Coronary artery (tissue), 2 donors: ENCODE data around the gene GALNTL6.

ENCODE experiments used
- DNase-seq: peaks from one replicate; pipeline ENCODE4 v3.0.0-alpha.2; 2017; ENCODE audit warnings: low spot score
- H3K27ac ChIP-seq, 2 donors: fragments of 200-600 bp; sonication (generic); one replicate each; pipeline ENCODE4 v1.5.1; 2016 to 2019
- H3K4me3 ChIP-seq: fragments of 200-600 bp; sonication (generic); 2 replicates; pipeline ENCODE4 v1.5.1; 2016; ENCODE audit warnings: mild to moderate bottlenecking, moderate library complexity
- CTCF ChIP-seq: fragments of 200-600 bp; sonication (generic); IDR thresholded peaks from one replicate; pipeline ENCODE4 v1.5.1; 2019; ENCODE audit warnings: antibody characterized with exemption

Gene GALNTL6

GRCh38 chr4:172826861-172827260 is 1013.7 kb downstream of the GALNTL6 start:
- Histone ChIP-seq H3K4me3 (no peak overlapping the region), H3K27ac (no peak overlapping the region)
- no peak for DNase-seq
- TF ChIP-seq CTCF = no peak

GRCh38 chr4:172830295-172830764 is 1017.1 kb downstream of the GALNTL6 start:
- TF ChIP-seq CTCF = peak; percentile 13
- no peak for DNase-seq

GRCh38 chr4:172836661-172837060 is 1023.5 kb downstream of the GALNTL6 start:
- TF ChIP-seq CTCF = no peak
- DNase-seq = no peak
- no peak overlapping the region for H3K4me3 ChIP-seq
- H3K27ac ChIP-seq = no peak overlapping the region

More at GRCh38 chr4:172830295-172830764, 1017.1 kb downstream of the GALNTL6 start:
- H3K27ac ChIP-seq = no peak overlapping the region
- H3K4me3 ChIP-seq = no peak overlapping the region

GRCh38 chr4:172838111-172838510 is 1024.9 kb downstream of the GALNTL6 start:
- Histone ChIP-seq H3K27ac (no peak overlapping the region), H3K4me3 (no peak overlapping the region)
- no peak for DNase-seq
- no peak for TF ChIP-seq CTCF

GRCh38 chr4:172838943-172839342 is 1025.7 kb downstream of the GALNTL6 start:
- Histone ChIP-seq H3K4me3 (no peak overlapping the region), H3K27ac (no peak overlapping the region)
- DNase-seq = no peak
- no peak for TF ChIP-seq CTCF

GRCh38 chr4:172842779-172843178 is 1029.6 kb downstream of the GALNTL6 start:
- no peak overlapping the region for H3K27ac ChIP-seq
- no peak for TF ChIP-seq CTCF
- no peak for DNase-seq
- H3K4me3 ChIP-seq = no peak overlapping the region

GRCh38 chr4:172843192-172843591 is 1030.0 kb downstream of the GALNTL6 start:
- no peak for DNase-seq
- TF ChIP-seq CTCF = no peak
- Histone ChIP-seq H3K4me3 (no peak overlapping the region), H3K27ac (no peak overlapping the region)
